ENCODE measurements around the gene WWC2.

Gene WWC2

GRCh38 chr4:183347146-183347545 is 248.1 kb downstream of the WWC2 start:
- Histone ChIP-seq H3K27me3 (ENCODE audit: low read depth, low read length) (no peaks in the 10 kb centered on the region), H3K4me3 (ENCODE audit: low read length) (no peak overlapping the region), H3K4me1 (ENCODE audit: low read length) (peaks cover 21% of the 10 kb centered on the region), H2AFZ (ENCODE audit: low read depth, low read length) (no peak overlapping the region), H3K9me3 (ENCODE audit: insufficient read depth, low read length) (no peaks in the 10 kb centered on the region), H3K36me3 (replicated peaks; ENCODE audit: low read depth, low read length) (no peaks in the 10 kb centered on the region), H3K27ac (ENCODE audit: low read length) (no peak overlapping the region), H3K4me2 (ENCODE audit: low read length) (no peak overlapping the region), H3K79me2 (ENCODE audit: low read length) (no peaks in the 10 kb centered on the region), H3K9ac (ENCODE audit: low read length) (no peak overlapping the region), H4K20me1 (ENCODE audit: insufficient read depth, low read length) (no peaks in the 10 kb centered on the region)
- TF ChIP-seq EZH2phosphoT487 (IDR thresholded peaks at IDR 0.05; ENCODE audit: low read depth), result no peak
- TF ChIP-seq CTCF (IDR thresholded peaks at IDR 0.05; ENCODE audit: low read depth, low read length), result no peak

- TF ChIP-seq CTCF (IDR thresholded peaks at IDR 0.05; ENCODE audit: low read depth, low read length) (no peak), EZH2phosphoT487 (IDR thresholded peaks at IDR 0.05; ENCODE audit: low read depth) (no peak)
- peaks cover 26% of the 10 kb centered on the region for H3K4me1 ChIP-seq (ENCODE audit: low read length)
- H3K27ac ChIP-seq (ENCODE audit: low read length), result no peak overlapping the region
- no peak overlapping the region for H3K4me3 ChIP-seq (ENCODE audit: low read length)
- H3K79me2 ChIP-seq (ENCODE audit: low read length), result no peaks in the 10 kb centered on the region
- H3K27me3 ChIP-seq (ENCODE audit: low read depth, low read length), result no peaks in the 10 kb centered on the region
- H3K9me3 ChIP-seq (ENCODE audit: insufficient read depth, low read length), result no peaks in the 10 kb centered on the region
- no peak overlapping the region for H2AFZ ChIP-seq (ENCODE audit: low read depth, low read length)
- no peak overlapping the region for H3K9ac ChIP-seq (ENCODE audit: low read length)
- no peaks in the 10 kb centered on the region for H4K20me1 ChIP-seq (ENCODE audit: insufficient read depth, low read length)
- H3K4me2 ChIP-seq (ENCODE audit: low read length), result no peak overlapping the region
- no peaks in the 10 kb centered on the region for H3K36me3 ChIP-seq (replicated peaks; ENCODE audit: low read depth, low read length)
These were observed 248.5 kb downstream of the WWC2 start for GRCh38 chr4:183347566-183347965.

GRCh38 chr4:183348136-183348535 is 249.1 kb downstream of the WWC2 start:
- no peak overlapping the region for H3K4me3 ChIP-seq (ENCODE audit: low read length)
- H3K36me3 ChIP-seq (replicated peaks; ENCODE audit: low read depth, low read length), result no peaks in the 10 kb centered on the region
- H4K20me1 ChIP-seq (ENCODE audit: insufficient read depth, low read length), result no peaks in the 10 kb centered on the region
- H3K4me2 ChIP-seq (ENCODE audit: low read length), result no peak overlapping the region
- peaks cover 31% of the 10 kb centered on the region for H3K4me1 ChIP-seq (ENCODE audit: low read length)
- H3K27me3 ChIP-seq (ENCODE audit: low read depth, low read length), result no peaks in the 10 kb centered on the region
- no peak overlapping the region for H2AFZ ChIP-seq (ENCODE audit: low read depth, low read length)
- no peak overlapping the region for H3K9ac ChIP-seq (ENCODE audit: low read length)
- TF ChIP-seq CTCF (IDR thresholded peaks at IDR 0.05; ENCODE audit: low read depth, low read length), result no peak
- TF ChIP-seq EZH2phosphoT487 (IDR thresholded peaks at IDR 0.05; ENCODE audit: low read depth), result no peak
- no peak overlapping the region for H3K27ac ChIP-seq (ENCODE audit: low read length)
- no peaks in the 10 kb centered on the region for H3K9me3 ChIP-seq (ENCODE audit: insufficient read depth, low read length)
- no peaks in the 10 kb centered on the region for H3K79me2 ChIP-seq (ENCODE audit: low read length)

DNA sequence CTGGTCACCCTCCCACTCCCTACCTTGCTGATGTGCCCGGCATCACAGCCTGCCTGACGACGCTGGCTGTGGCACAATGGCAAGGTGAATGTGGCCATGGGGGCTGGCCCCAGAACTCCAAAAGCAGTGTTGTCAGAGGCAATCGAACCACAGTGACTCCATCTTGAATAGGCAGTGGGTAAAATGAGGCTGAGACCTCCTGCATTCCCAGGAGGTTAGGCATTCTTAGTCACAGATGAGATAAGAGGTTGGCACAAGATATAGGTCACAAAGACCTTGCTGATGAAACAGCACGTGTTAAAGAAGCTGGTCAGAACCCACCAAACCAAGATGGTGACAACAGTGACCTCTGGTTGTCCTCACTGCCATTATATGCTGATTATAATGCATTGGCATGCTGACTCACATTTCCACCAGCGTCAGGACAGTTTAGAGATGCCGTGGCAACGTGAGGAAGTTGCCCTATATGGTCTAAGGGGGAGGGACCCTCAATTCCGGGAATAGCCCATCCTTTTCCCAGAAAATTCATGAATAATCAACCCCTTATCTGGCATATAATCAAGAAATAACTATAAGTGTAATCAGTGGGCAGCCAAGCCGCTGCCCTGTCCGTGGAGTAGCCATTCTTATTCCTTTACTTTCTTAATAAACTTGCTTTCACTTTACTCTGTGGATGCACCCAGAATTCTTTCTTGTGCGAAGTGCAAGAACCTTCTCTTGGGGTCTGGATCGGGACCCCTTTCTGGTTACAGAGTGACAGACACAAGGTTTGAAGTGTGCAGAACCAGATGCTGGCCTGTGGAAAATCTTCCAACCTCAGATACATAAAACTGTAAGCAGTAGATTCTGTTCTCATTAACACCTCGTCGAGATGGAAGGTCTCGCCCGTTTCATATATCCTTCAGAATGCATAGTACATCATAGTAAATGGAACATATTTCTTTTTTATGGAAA is 249.9 kb downstream of the WWC2 start:
- Histone ChIP-seq H3K79me2 (ENCODE audit: low read length) (no peaks in the 10 kb centered on the region), H3K4me1 (ENCODE audit: low read length) (peaks cover 39% of the 10 kb centered on the region), H3K36me3 (replicated peaks; ENCODE audit: low read depth, low read length) (no peaks in the 10 kb centered on the region), H3K4me2 (ENCODE audit: low read length) (no peak overlapping the region), H3K9me3 (ENCODE audit: insufficient read depth, low read length) (no peaks in the 10 kb centered on the region), H4K20me1 (ENCODE audit: insufficient read depth, low read length) (no peaks in the 10 kb centered on the region), H3K4me3 (ENCODE audit: low read length) (no peak overlapping the region), H3K9ac (ENCODE audit: low read length) (no peak overlapping the region), H3K27ac (ENCODE audit: low read length) (no peak overlapping the region), H3K27me3 (ENCODE audit: low read depth, low read length) (no peaks in the 10 kb centered on the region), H2AFZ (ENCODE audit: low read depth, low read length) (no peak overlapping the region)
- TF ChIP-seq CTCF (IDR thresholded peaks at IDR 0.05; ENCODE audit: low read depth, low read length), result no peak
- TF ChIP-seq EZH2phosphoT487 (IDR thresholded peaks at IDR 0.05; ENCODE audit: low read depth), result no peak
